HG02981 (cell line): ENCODE results near the gene MID2.
"Not testable (repeated sequence)": the region's sequence is repeated elsewhere in the genome, so short reads cannot be mapped to it uniquely, and the experiment has no call there.

ENCODE experiments used
- ATAC-seq: cut with Tn5 transposase; IDR thresholded peaks from one replicate; pipeline ENCODE4 v1.9.1; 2021; ENCODE audit warnings: mild to moderate bottlenecking, moderate library complexity; ENCODE audit not compliant: unreplicated experiment

Gene MID2, protein sequence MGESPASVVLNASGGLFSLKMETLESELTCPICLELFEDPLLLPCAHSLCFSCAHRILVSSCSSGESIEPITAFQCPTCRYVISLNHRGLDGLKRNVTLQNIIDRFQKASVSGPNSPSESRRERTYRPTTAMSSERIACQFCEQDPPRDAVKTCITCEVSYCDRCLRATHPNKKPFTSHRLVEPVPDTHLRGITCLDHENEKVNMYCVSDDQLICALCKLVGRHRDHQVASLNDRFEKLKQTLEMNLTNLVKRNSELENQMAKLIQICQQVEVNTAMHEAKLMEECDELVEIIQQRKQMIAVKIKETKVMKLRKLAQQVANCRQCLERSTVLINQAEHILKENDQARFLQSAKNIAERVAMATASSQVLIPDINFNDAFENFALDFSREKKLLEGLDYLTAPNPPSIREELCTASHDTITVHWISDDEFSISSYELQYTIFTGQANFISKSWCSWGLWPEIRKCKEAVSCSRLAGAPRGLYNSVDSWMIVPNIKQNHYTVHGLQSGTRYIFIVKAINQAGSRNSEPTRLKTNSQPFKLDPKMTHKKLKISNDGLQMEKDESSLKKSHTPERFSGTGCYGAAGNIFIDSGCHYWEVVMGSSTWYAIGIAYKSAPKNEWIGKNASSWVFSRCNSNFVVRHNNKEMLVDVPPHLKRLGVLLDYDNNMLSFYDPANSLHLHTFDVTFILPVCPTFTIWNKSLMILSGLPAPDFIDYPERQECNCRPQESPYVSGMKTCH

DNA sequence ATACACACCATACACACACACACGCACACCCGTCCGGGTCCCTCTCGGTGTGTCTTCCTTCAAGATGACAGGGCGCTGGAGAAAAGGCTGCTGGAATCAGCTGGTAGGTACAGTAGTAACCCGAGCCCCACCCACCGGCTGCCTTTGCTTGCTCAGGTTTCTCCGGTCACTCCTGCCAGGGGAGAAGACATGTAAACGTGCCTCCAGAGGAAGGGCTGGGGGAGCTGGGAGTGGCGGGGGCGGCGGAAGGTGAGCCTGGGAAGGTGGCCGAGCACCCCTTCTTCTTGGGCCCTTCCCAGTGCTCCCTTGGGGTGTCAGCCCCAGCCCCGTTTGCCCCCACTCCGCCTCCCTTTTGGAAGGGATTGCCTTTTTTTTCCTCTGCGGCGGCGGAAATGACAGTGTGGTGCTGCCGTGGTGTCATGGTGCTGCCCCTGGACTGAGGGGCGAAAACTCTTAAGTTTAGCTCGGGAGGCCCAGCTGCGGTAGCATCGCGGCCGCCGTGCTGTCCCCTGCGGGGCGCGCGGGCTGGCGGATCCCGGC is at the start of gene MID2:
Gene MID2, plus strand, starts transcription at position 169 of the 540 bp plus-strand sequence. CDS start 561 bp downstream, outside the sequence.
- ATAC-seq = peak; percentile 29

- ATAC-seq = peak; percentile 72
Observed at GRCh38 chrX:107776649-107777535, 48.8 kb upstream of the MID2 start.

GRCh38 chrX:107777536-107777832 is 48.2 kb upstream of the MID2 start, which contains the start of gene NCBP2L:
TSS of gene NCBP2L (plus strand) at chrX:107777733. CDS start at chrX:107794221, 16,488 bp downstream.
- no peak for ATAC-seq

DNA sequence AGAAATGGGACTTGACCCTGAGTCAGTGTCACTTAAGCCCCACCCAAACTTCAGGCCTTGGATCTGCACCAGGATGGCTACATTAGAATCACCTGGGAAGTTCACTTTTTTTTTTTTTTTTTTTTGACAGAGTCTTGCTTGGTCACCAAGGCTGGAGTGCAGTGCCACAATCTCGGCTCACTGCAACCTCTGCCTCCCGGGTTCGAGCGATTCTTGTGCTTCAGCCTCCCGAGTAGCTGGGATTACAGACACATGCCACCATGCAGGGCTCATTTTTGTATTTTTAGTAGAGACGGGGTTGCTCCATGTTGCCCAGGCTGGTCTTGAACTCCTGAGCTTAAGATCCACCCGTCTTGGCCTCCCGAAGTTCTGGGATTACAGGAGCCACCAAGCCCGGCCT is 45.1 kb upstream of the MID2 start:
- no peak for ATAC-seq

DNA sequence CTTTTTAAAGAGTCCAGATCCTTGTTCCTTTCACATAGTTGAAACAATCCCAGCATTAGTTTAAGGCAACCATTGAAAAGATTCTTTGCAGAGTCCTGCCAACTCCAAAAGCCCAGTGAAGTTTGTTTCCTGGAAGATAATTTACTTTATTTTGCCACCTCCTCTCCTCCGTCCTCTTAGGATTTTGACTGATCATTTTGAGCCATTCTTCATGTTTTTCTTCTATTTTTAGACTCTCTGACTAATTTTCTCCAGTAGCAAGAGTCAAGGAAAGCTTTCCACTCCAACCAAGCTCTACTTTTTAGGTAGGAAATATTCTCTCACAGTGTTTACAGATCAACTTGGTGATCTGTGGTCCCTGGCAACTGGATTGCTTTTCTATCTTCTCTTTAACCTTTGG is 37.8 kb upstream of the MID2 start:
- ATAC-seq = no peak

GRCh38 chrX:107804427-107804826 is 21.2 kb upstream of the MID2 start:
- no peak for ATAC-seq

DNA sequence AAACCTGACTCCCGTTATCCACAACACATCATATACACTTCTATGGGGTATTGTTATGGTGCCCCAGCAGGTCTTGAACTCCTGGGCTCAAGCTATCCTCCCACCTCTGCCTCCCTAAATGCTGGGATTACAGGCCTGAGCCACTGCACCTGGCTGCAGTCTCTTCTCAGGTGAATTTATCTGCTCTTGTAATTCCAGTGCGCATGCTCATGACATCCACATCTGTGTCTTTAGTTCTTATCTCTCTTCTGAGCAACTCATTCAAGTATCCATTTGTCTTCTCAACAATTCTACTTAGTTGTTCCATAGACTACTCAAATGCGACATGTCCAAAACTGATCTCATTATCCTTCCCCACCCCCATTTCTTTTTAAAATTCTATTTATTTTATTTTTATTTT is 20.5 kb upstream of the MID2 start:
- no peak for ATAC-seq

DNA sequence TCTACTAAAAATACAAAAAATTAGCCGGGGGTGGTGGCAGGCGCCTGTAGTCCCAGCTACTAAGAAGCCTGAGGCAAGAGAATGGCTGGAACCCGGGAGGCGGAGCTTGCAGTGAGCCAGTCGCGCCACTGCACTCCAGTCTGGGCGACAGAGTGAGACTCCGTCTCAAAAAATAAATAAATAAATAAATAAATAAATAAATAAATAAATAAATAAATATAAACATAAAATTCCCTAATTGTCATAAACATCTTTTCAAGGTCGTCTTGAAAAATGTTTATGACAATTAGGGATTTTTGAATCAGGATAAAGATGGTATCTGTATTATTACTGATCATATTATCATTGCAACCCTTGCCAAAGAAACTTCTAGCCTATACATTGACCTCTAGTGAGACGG is 15.6 kb upstream of the MID2 start:
- ATAC-seq = not testable (repeated sequence)

DNA sequence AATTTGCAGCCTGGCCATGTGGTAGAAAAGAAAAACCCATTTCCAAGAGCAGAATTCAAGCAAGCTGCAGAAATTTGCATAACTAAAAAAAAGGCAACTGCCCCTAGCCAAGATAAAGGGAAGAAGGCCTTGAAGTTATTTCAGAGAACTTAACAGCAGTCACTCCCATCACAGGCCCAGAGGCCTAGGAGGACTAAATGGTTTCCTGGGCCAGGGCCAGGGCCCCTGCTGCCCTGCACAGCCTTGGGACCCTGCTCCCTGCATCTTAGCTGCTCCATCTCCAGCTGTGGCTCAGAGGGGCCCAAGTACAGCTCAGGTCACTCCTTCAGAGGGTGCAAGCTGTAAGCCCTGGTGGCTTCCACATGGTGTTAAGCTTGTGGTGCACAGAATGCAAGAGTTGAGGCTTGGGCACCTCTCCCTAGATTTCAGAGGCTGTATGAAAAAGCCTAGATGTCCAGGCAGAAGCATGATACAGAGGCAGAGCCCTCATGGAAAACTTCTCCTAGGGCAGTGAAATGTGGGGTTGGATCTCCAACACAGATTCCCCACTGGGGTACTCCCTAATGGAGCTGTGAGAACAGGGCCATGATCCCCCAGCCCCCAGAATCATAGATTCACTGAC is 6.7 kb upstream of the MID2 start:
- no peak for ATAC-seq

GRCh38 chrX:107823042-107823441 is 2.6 kb upstream of the MID2 start:
- no peak for ATAC-seq

DNA sequence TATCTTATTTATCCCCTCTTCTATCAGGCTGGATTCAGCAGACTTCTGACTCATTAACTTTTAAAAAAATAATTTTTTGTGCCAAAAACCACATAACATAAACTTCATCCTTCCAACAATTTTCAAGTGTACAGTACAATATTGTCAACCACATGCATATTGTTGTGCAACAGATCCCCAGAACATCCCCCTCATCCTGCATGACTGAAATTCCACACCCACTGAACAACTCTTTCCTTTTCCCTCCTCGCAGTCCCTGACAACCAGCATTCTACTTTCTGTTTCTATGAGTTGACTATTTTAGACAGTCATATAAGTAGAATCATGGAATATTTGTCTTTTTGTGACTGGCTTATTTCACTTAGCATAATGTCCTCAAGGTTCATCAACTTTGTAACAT is 2.2 kb upstream of the MID2 start:
- no peak for ATAC-seq

- peak; percentile 52 for ATAC-seq
Observed at GRCh38 chrX:107826238-107827029, 768 bp downstream of the MID2 start.

DNA sequence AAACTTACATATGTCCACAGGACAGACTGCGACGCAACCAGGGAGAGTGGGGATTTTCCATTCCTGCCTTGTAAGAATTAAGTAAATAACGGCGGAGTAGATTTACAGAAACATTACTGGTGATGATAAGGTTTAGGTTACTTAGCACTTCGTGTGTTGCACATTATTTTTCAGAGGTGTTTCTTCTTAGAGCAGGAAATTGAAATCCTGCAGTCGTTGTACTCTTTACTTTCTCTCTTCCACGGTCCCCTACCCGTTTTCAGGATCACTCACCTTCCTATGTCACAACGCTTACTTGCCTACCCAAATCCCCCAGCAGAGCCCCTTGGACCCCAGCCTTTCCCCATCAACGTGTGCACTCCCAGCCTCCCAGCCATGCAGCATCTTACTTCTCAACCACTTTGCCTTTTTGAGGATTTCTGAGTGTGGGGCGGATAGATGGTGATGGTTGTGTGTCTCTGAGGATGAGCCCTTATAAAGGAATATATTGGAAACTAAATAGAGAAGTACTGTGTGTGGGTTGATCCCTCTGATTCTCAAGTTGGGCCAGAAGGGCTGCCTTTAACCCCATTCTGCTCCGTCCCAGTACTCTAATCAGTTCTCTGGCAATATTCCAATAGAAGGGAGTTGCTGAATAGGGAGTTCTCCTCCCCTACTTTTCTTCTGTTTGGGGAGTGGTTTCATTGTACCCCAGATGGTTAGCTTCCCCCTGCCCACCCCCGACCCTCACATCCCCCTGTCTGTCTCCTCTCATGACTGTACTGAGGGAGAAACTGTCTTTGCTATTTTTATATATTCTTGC is 1.6 kb downstream of the MID2 start:
- no peak for ATAC-seq

DNA sequence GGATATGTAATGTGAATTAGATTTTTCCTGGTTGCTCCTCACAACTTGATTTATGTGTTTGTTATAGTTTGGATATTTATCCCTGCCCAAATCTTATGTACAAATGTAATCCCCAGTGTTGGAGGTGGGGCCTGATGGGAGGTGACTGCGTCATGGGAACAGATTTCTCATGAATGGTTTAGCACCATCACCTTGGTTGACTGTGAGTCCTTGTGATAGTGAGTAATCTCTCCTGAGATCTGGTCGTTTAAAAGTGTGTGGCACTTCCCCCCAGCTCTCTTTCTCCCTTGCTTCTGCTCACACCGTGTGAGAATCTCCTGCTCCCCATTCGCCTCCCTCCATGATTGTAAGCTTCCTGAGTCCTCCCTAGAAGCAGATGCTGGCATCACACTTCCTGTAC is 2.2 kb downstream of the MID2 start:
- no peak for ATAC-seq

DNA sequence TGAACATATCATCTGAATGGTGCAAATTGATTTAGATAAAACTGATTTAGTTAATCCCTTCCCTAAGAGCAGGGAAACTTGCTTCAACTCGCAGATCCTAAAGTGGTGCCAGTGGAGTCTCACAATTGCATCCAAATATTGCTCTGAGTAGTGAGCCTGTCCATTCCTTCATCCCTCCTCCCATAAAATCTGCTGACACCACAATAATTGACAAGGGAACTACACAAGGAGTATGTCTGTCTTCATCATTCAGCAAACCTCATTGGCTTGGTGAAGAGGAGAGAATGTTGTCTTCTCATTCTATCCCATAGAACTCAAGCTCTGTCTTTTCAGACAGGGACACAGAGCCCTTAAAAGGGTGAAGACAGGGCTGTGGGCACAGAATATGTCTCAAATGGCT is 4.2 kb downstream of the MID2 start:
- no peak for ATAC-seq

DNA sequence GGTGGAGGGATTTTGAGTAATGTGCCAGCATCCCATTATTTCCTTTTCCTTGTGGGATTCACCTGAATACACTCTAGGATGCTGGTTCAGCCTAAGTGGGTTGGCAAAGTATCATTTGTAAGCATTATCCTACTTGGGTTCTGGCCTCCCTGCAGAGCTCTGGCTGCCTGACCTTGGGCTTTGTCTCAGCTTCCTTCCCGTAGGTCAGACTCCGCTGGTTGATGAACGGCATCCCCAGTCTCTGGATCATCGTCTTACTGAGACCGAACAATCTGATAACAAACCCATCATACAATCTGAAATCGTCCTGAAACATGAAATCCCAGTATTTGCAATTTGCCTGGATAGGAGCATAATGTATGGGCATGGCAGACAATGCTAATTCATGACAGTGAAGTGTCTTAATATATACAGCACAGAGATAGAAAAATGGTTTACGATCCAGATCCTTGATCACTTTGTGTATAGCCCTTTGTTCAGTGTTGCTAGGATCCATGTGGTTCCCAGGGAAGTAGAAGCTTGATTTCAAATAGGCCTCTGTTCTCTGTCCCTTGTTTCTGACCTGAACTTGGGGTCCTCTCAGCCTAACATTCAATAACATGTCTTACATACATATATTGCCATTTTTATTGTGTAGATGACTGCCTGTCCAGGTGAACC is 5.5 kb downstream of the MID2 start:
- ATAC-seq = no peak

DNA sequence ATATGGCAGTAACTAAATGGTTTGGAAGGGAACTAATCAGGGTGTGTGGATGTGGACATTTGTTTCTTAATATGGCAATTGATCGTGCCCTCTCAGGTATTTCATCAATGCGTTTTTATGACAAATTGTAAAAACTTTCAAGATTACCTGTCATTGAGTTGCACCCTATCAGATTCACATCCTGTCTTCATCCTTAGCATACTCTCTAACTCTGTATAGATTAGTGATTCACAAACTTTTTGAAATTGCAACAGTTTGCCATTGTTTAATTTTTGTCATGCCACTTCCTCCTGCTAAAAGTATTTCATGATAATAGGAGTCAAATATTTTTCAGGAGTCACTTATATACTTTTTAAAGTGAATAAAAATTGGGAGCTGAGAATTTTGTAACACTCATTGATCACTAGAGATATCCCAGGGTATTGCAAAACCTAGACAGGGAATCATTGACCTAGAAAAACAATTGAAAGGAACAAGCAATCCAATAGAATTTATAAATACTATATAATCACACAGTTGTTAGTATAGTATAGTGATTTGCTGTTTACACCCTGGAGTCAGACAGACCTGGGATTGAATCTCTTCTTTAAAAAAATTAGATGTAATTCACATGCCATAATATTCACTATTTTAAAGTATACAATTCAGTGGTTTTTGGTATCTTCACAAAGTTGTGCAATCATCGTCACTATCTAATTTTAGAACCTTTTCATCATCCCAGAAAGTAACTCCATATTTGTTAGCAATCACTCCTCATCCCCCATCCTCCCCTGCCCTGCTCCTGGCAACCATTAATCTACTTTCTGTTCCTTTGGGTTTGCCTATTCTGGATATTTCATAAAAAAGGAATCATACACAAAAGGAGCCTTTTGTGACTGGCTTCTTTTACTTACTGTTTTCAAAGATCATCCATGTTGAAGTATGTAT is 8.9 kb downstream of the MID2 start:
- ATAC-seq = no peak
